HepG2 (cell line): ENCODE data around the gene CTDSP2. TPM values are rescaled to one million over a fixed set of nuclear protein-coding genes. Genes with fewer than 3 reads are reported as not detected.

Experiments used
- FOXP4 ChIP-seq: sonication (generic); formaldehyde crosslinking; IDR thresholded peaks from 2 replicates; pipeline ENCODE4 v1.4.0; 2020; ENCODE audit warnings: missing genetic modification reagents
- HDAC1 ChIP-seq: sonication (generic); formaldehyde crosslinking; IDR thresholded peaks from 2 replicates; pipeline ENCODE4 v1.5.1; 2020; ENCODE audit warnings: mild to moderate bottlenecking, missing genetic modification reagents
- KDM5A ChIP-seq: fragments of 200-600 bp; sonication (generic); IDR thresholded peaks from 2 replicates; pipeline ENCODE4 v1.7.0; 2018; ENCODE audit warnings: antibody characterized with exemption, mild to moderate bottlenecking, low read length, borderline replicate concordance
- MED13 ChIP-seq: sonication (generic); formaldehyde crosslinking; IDR thresholded peaks from 2 replicates; pipeline ENCODE4 v1.5.0; 2020; ENCODE audit warnings: missing genetic modification reagents
- PREB ChIP-seq: sonication (generic); formaldehyde crosslinking; IDR thresholded peaks from 2 replicates; pipeline ENCODE4 v1.4.0; 2020; ENCODE audit warnings: missing genetic modification reagents
- SPEN ChIP-seq: sonication (generic); formaldehyde crosslinking; IDR thresholded peaks from 2 replicates; pipeline ENCODE4 v1.5.1; 2020; ENCODE audit warnings: low read depth, mild to moderate bottlenecking, missing genetic modification reagents
- SRSF1 ChIP-seq: fragments of 200-400 bp; formaldehyde crosslinking; optimal IDR thresholded peaks from 2 replicates; pipeline ENCODE3; 2017; ENCODE audit warnings: mild to moderate bottlenecking, low read depth, low read length, moderate library complexity
- ZFP36L2 ChIP-seq: sonication (generic); formaldehyde crosslinking; IDR thresholded peaks from 2 replicates; pipeline ENCODE4 v1.4.0; 2020; ENCODE audit warnings: missing genetic modification reagents
- ZFP62 ChIP-seq: sonication (generic); formaldehyde crosslinking; IDR thresholded peaks from 2 replicates; pipeline ENCODE4 v1.4.0; 2020; ENCODE audit warnings: missing genetic modification reagents
- ZNF138 ChIP-seq: sonication (generic); formaldehyde crosslinking; IDR thresholded peaks from 2 replicates; pipeline ENCODE4 v1.5.0; 2020; ENCODE audit warnings: mild to moderate bottlenecking, low read depth, missing genetic modification reagents
- ZNF326 ChIP-seq: sonication (generic); formaldehyde crosslinking; IDR thresholded peaks from 2 replicates; pipeline ENCODE4 v1.4.0; 2020; ENCODE audit warnings: missing genetic modification reagents, borderline replicate concordance
- ZNF350 ChIP-seq: sonication (generic); formaldehyde crosslinking; IDR thresholded peaks from 2 replicates; pipeline ENCODE4 v1.4.0; 2020; ENCODE audit warnings: mild to moderate bottlenecking, low read depth, missing genetic modification reagents, borderline replicate concordance
- ZNF383 ChIP-seq: sonication (generic); formaldehyde crosslinking; IDR thresholded peaks from 2 replicates; pipeline ENCODE4 v1.4.0; 2020; ENCODE audit warnings: missing genetic modification reagents, mild to moderate bottlenecking, borderline replicate concordance
- ZNF546 ChIP-seq: sonication (generic); formaldehyde crosslinking; conservative IDR thresholded peaks from 2 replicates; pipeline ENCODE4 v1.8.1; 2023; ENCODE audit warnings: mild to moderate bottlenecking, missing genetic modification reagents
- ZNF570 ChIP-seq: sonication (generic); formaldehyde crosslinking; IDR thresholded peaks from 2 replicates; pipeline ENCODE4 v1.4.0; 2020; ENCODE audit warnings: mild to moderate bottlenecking, missing genetic modification reagents, borderline replicate concordance
- ZNF614 ChIP-seq: IDR thresholded peaks from 2 replicates; pipeline ENCODE4 v1.6.1; 2018; ENCODE audit warnings: missing biosample characterization, missing genetic modification reagents, inconsistent platforms, borderline replicate concordance
- ZNF747 ChIP-seq: sonication (generic); formaldehyde crosslinking; IDR thresholded peaks from 2 replicates; pipeline ENCODE4 v1.8.1; 2023; ENCODE audit warnings: missing genetic modification reagents, mild to moderate bottlenecking, borderline replicate concordance
- polyA plus RNA-seq, 8 experiments: library from polyadenylated mRNA; depleted of rRNA in 3 of 8; stranded (reverse) in 7 of 8; unstranded in 1 of 8; fragments of >200 nt; fragmentation: Illumina TruSeq in 4 of 8; extraction: Trizol in 4 of 8; gene quantifications; 2 replicates each; pipeline versions ENCODE4 v1.2.1 to v1.2.3, GENCODE V29; 2011 to 2016; ENCODE audit warnings: low read depth in 4 of 8, missing spikeins in 1 of 8, mixed read lengths in 1 of 8; ENCODE audit not compliant: insufficient read depth in 1 of 8
- total RNA-seq, 5 experiments: library from RNA; depleted of rRNA; stranded (reverse); fragments of >200 nt; fragmentation: Illumina TruSeq; extraction: Trizol; gene quantifications; 2 replicates each; pipeline ENCODE4 v1.2.3, GENCODE V29; 2016; ENCODE audit warnings: low read depth in 1 of 5
- TF ChIP-seq, protein P1 (sequence below): sonication (generic); formaldehyde crosslinking; IDR thresholded peaks from 2 replicates; pipeline ENCODE4 v1.5.0; 2020; ENCODE audit warnings: missing genetic modification reagents
- TF ChIP-seq, protein P2 (sequence below): sonication (generic); formaldehyde crosslinking; IDR thresholded peaks from 2 replicates; pipeline ENCODE4 v1.9.0; 2021; ENCODE audit warnings: missing genetic modification reagents, mild to moderate bottlenecking, borderline replicate concordance

The CTDSP2 gene
- total and polyA plus RNA-seq, 2 of the 13 experiments (the other 11 are each of a cell fraction or from before 2014, with no cell fraction given): 38.1 to 82.5 TPM

DNA sequence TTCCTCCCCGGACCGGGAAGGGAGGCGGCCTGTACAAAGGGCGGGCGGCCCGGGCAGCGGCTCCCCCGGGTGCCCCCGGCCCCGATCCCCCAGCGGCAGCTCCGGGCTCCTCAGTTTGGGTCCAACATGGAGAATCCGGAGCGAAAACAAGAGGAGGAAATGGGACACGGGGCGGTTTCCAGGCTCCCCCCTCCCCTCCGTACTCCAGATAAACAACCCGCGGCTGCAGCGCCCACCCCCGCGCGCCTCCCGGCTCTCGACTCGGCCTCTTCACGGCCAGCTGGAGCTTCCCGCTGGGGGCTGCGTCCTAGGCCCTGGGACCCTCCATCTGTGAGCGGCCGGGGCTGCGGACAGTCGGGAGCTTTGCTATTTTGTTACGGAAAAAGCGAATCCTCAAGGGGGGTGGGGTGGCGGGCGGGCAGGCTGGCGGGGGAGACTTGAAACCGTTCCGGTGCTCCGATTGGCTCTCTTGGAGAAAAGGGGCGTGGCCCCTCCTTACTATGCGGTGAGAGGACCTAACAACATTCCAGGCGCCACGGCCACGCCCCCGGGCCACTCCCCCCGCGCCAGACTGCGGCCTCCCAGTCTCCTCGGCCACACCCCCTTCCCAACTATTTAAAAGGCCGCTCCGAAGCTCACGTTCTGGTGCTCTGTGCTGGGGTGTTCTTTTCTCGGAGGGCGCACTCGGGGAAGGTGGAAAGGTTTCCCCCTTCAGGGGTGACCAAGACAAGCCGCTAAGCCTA lies at the start of gene CTDSP2 (continued):
- no peak for TF ChIP-seq SRSF1
- peak; percentile 30; the same call in 1 of the 2 replicates for TF ChIP-seq SPEN
- no peak for TF ChIP-seq ZFP36L2
- TF ChIP-seq ZNF326: no peak
- TF ChIP-seq, protein P1, sequence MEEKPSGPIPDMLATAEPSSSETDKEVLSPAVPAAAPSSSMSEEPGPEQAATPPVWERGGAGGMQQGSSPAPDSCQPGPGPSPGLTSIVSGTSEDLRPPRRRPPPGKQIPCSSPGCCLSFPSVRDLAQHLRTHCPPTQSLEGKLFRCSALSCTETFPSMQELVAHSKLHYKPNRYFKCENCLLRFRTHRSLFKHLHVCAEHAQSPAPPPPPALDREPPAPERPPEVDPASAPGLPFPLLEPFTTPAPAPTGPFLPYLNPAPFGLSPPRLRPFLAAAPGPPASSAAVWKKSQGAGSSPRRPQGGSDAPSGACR: no peak
- TF ChIP-seq ZNF747 (CRISPR knock-in tag): no peak
- 0 out of 2 replicates have a peak, but pooled peaks have one; percentile 35 for TF ChIP-seq HDAC1 (CRISPR knock-in tag)
- TF ChIP-seq MED13 (CRISPR knock-in tag): 0 out of 2 replicates have a peak, but pooled peaks have one; percentile 14
- TF ChIP-seq, protein P2, sequence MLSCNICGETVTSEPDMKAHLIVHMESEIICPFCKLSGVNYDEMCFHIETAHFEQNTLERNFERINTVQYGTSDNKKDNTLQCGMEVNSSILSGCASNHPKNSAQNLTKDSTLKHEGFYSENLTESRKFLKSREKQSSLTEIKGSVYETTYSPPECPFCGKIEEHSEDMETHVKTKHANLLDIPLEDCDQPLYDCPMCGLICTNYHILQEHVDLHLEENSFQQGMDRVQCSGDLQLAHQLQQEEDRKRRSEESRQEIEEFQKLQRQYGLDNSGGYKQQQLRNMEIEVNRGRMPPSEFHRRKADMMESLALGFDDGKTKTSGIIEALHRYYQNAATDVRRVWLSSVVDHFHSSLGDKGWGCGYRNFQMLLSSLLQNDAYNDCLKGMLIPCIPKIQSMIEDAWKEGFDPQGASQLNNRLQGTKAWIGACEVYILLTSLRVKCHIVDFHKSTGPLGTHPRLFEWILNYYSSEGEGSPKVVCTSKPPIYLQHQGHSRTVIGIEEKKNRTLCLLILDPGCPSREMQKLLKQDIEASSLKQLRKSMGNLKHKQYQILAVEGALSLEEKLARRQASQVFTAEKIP (CRISPR knock-in tag): no peak
- no peak for TF ChIP-seq ZNF383
- no peak for TF ChIP-seq PREB
- TF ChIP-seq ZNF570: no peak
- TF ChIP-seq ZNF614 (CRISPR knock-in tag): 0 out of 2 replicates have a peak, but pooled peaks have one; percentile 3
- peak; percentile 81; the same call in 1 of the 2 replicates for TF ChIP-seq KDM5A
- TF ChIP-seq FOXP4 (CRISPR knock-in tag): peak; percentile 46; the same call in 1 of the 2 replicates
- no peak for TF ChIP-seq ZNF138 (CRISPR knock-in tag)
- TF ChIP-seq ZFP62: no peak
- TF ChIP-seq ZNF546 (CRISPR knock-in tag): no peak
- TF ChIP-seq ZNF350 (CRISPR knock-in tag): 0 out of 2 replicates have a peak, but pooled peaks have one; percentile 67
